Lower lobe of right lung (tissue), 2 donors: ENCODE results near the gene BLVRA. TPM values are rescaled to one million over a fixed set of nuclear protein-coding genes. Genes with fewer than 3 reads are reported as not detected.

Experiments
- ATAC-seq, 2 donors: fragments of 200-7000 bp; cut with Tn5 transposase; one replicate each; pipeline ENCODE4 v1.9.1; 2020 to 2022; ENCODE audit warnings: mild to moderate bottlenecking in 2 of 2, moderate library complexity in 2 of 2
- DNase-seq: peaks from one replicate; pipeline ENCODE4 v3.0.0-alpha.2; 2020
- H3K27ac ChIP-seq: fragments of 200-600 bp; one replicate; pipeline ENCODE4 v1.8.0; 2022
- H3K27me3 ChIP-seq: fragments of 200-600 bp; one replicate; pipeline ENCODE4 v1.8.0; 2022; ENCODE audit warnings: low read depth
- H3K36me3 ChIP-seq: fragments of 200-600 bp; one replicate; pipeline ENCODE4 v1.8.0; 2022; ENCODE audit warnings: mild to moderate bottlenecking
- H3K4me1 ChIP-seq: fragments of 200-600 bp; one replicate; pipeline ENCODE4 v1.8.0; 2022
- H3K4me3 ChIP-seq: fragments of 200-600 bp; one replicate; pipeline ENCODE4 v1.8.0; 2022; ENCODE audit warnings: mild to moderate bottlenecking
- H3K9me3 ChIP-seq: fragments of 200-600 bp; one replicate; pipeline ENCODE4 v1.8.0; 2022
- CTCF ChIP-seq: fragments of 200-600 bp; IDR thresholded peaks from one replicate; pipeline ENCODE4 v1.8.0; 2022; ENCODE audit warnings: antibody characterized with exemption, mild to moderate bottlenecking
- intact Hi-C: fragments of 100-400 bp; cut with DNase I; formaldehyde crosslinking; loops from one replicate; pipeline ENCODE4 v1.11.0; 2022
- total RNA-seq: library from RNA; stranded (reverse); fragmentation: NEBNext Ultra II Directional; extraction: Animal tissue kit (Norgen Biotek cat#: 25700); gene quantifications from one replicate; pipeline ENCODE4 v1.2.1, GENCODE V29; 2021
- donor health status: DM: no; HTN: yes; CAD: no; lungs with severe emphysema.

Gene BLVRA
- total RNA-seq, 1 donor from 2014 or later, result 106 TPM

- no peak overlapping the region for H3K27ac ChIP-seq
- no peaks in the 10 kb centered on the region for H3K36me3 ChIP-seq
- ATAC-seq (no peak), DNase-seq (no peak)
- no peak for TF ChIP-seq CTCF
- peaks cover 1% of the 10 kb centered on the region for H3K4me1 ChIP-seq
- intact Hi-C loops, result no loop called here
- no peak overlapping the region for H3K4me3 ChIP-seq
- H3K9me3 ChIP-seq, result no peaks in the 10 kb centered on the region
- H3K27me3 ChIP-seq, result no peaks in the 10 kb centered on the region
These were observed 6.1 kb upstream of the BLVRA start for GRCh38 chr7:43752411-43752810.

- no peak overlapping the region for H3K4me3 ChIP-seq
- intact Hi-C loops, result no loop called here
- no peak for ATAC-seq
These were observed 5.1 kb upstream of the BLVRA start for GRCh38 chr7:43753271-43753810.

GRCh38 chr7:43753843-43754242, 4.6 kb upstream of the BLVRA start:
- Histone ChIP-seq H3K27ac (no peak overlapping the region), H3K4me3 (no peak overlapping the region), H3K4me1 (peaks cover 9% of the 10 kb centered on the region), H3K36me3 (no peaks in the 10 kb centered on the region), H3K27me3 (no peaks in the 10 kb centered on the region), H3K9me3 (no peaks in the 10 kb centered on the region)
- TF ChIP-seq CTCF, result no peak
- DNase-seq (no peak), ATAC-seq (no peak)
- intact Hi-C loops, result no loop called here

More at GRCh38 chr7:43753271-43753810, 5.1 kb upstream of the BLVRA start:
- Histone ChIP-seq H3K36me3 (no peaks in the 10 kb centered on the region), H3K9me3 (no peaks in the 10 kb centered on the region), H3K27ac (no peak overlapping the region), H3K4me1 (peaks cover 9% of the 10 kb centered on the region), H3K27me3 (no peaks in the 10 kb centered on the region)
- DNase-seq, result no peak
- no peak for TF ChIP-seq CTCF

GRCh38 chr7:43754596-43754995, 3.9 kb upstream of the BLVRA start:
- DNase-seq (no peak), ATAC-seq (no peak)
- intact Hi-C loops, result no loop called here
- Histone ChIP-seq H3K4me3 (no peak overlapping the region), H3K36me3 (no peaks in the 10 kb centered on the region), H3K9me3 (no peaks in the 10 kb centered on the region), H3K27me3 (no peaks in the 10 kb centered on the region), H3K27ac (no peak overlapping the region), H3K4me1 (peaks cover 14% of the 10 kb centered on the region)
- TF ChIP-seq CTCF, result no peak

- DNase-seq (no peak), ATAC-seq (no peak)
- H3K36me3 ChIP-seq, result no peaks in the 10 kb centered on the region
- H3K27ac ChIP-seq, result no peak overlapping the region
- intact Hi-C loops, result no loop called here
- no peaks in the 10 kb centered on the region for H3K27me3 ChIP-seq
- no peak for TF ChIP-seq CTCF
- no peak overlapping the region for H3K4me3 ChIP-seq
- peaks cover 26% of the 10 kb centered on the region for H3K4me1 ChIP-seq
- no peaks in the 10 kb centered on the region for H3K9me3 ChIP-seq
These were observed 2.0 kb upstream of the BLVRA start for GRCh38 chr7:43756368-43757072.
